Upper lobe of left lung (tissue), 4 donors: ENCODE results near the gene GALNT2.

Source experiments
- POLR2A ChIP-seq, 4 donors: fragments of 450-650 bp; IDR thresholded peaks; one replicate each; pipeline ENCODE4 v1.5.1; 2016 to 2017; ENCODE audit warnings: antibody characterized with exemption in 4 of 4, mild to moderate bottlenecking in 2 of 4
- TF ChIP-seq, protein P1 (sequence below), 6 experiments: fragments of 450-650 bp in 4 of 6; fragments of 200-600 bp in 2 of 6; sonication (generic) in 2 of 6; IDR thresholded peaks; one replicate each; pipeline ENCODE4 v1.5.1; 2016 to 2019; ENCODE audit warnings: antibody characterized with exemption in 6 of 6

DNA sequence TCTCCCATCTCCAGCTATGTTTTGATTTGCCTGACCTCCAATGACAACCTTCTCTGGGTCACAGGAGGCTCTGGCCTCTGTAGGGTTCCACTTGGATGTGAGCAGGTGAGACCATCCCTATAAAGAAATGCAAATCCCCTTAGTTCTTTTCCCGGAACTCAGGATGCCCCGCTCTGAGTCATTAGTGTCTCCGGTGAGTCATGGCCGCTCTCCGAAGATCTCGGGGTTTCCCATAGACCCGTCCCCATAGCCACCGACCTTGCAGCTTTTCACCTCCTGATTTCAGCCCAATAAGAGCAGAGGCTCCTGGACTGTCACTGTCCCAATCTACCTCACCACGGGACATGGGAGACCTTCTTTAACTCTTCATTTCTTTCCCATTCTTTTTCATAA lies 260.9 kb downstream of the GALNT2 start:
- TF ChIP-seq, protein P1, sequence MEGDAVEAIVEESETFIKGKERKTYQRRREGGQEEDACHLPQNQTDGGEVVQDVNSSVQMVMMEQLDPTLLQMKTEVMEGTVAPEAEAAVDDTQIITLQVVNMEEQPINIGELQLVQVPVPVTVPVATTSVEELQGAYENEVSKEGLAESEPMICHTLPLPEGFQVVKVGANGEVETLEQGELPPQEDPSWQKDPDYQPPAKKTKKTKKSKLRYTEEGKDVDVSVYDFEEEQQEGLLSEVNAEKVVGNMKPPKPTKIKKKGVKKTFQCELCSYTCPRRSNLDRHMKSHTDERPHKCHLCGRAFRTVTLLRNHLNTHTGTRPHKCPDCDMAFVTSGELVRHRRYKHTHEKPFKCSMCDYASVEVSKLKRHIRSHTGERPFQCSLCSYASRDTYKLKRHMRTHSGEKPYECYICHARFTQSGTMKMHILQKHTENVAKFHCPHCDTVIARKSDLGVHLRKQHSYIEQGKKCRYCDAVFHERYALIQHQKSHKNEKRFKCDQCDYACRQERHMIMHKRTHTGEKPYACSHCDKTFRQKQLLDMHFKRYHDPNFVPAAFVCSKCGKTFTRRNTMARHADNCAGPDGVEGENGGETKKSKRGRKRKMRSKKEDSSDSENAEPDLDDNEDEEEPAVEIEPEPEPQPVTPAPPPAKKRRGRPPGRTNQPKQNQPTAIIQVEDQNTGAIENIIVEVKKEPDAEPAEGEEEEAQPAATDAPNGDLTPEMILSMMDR (IDR thresholded peaks at IDR 0.05) = no peak
- no peak for TF ChIP-seq POLR2A (IDR thresholded peaks at IDR 0.05)
